ENCODE data around the gene CCL20. TPM values are rescaled to one million over a fixed set of nuclear protein-coding genes. Genes with fewer than 3 reads are reported as not detected.

The CCL20 gene
- total RNA-seq, 4 donors from 2014 or later = 2.0 to 4.2 TPM; not detected in 2

GRCh38 chr2:227861011-227861410 is 47.4 kb downstream of the CCL20 start:
- Histone ChIP-seq H3K27me3 (peaks cover 3% of the 10 kb centered on the region), H3K27ac (peak overlapping the region; percentile 16), H3K9me3 (no peaks in the 10 kb centered on the region), H3K4me3 (no peak overlapping the region), H3K4me1 (peaks cover 35% of the 10 kb centered on the region), H3K36me3 (no peaks in the 10 kb centered on the region)
- 29% methylated on average over 2 of the region's 2 CpGs for WGBS
- TF ChIP-seq, protein P1, sequence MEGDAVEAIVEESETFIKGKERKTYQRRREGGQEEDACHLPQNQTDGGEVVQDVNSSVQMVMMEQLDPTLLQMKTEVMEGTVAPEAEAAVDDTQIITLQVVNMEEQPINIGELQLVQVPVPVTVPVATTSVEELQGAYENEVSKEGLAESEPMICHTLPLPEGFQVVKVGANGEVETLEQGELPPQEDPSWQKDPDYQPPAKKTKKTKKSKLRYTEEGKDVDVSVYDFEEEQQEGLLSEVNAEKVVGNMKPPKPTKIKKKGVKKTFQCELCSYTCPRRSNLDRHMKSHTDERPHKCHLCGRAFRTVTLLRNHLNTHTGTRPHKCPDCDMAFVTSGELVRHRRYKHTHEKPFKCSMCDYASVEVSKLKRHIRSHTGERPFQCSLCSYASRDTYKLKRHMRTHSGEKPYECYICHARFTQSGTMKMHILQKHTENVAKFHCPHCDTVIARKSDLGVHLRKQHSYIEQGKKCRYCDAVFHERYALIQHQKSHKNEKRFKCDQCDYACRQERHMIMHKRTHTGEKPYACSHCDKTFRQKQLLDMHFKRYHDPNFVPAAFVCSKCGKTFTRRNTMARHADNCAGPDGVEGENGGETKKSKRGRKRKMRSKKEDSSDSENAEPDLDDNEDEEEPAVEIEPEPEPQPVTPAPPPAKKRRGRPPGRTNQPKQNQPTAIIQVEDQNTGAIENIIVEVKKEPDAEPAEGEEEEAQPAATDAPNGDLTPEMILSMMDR (IDR thresholded peaks at IDR 0.05) = no peak
- TF ChIP-seq POLR2A (IDR thresholded peaks at IDR 0.05) (no peak), EP300 (IDR thresholded peaks at IDR 0.05) (no peak), POLR2AphosphoS5 (IDR thresholded peaks at IDR 0.05) (no peak)
- DNase-seq (ENCODE audit: low spot score in 2 of 2) = no peak

- H3K27me3 ChIP-seq = peaks cover 3% of the 10 kb centered on the region
- peaks cover 35% of the 10 kb centered on the region for H3K4me1 ChIP-seq
- H3K9me3 ChIP-seq = no peaks in the 10 kb centered on the region
- DNase-seq (ENCODE audit: low spot score in 2 of 2) = no peak
- TF ChIP-seq POLR2A (IDR thresholded peaks at IDR 0.05) = no peak
- TF ChIP-seq EP300 (IDR thresholded peaks at IDR 0.05) = no peak
- no peak for TF ChIP-seq POLR2AphosphoS5 (IDR thresholded peaks at IDR 0.05)
- TF ChIP-seq, protein P1 (IDR thresholded peaks at IDR 0.05) = peak; percentile 21 to 47
- H3K36me3 ChIP-seq = no peaks in the 10 kb centered on the region
- H3K4me3 ChIP-seq = no peak overlapping the region
- no peak overlapping the region for H3K27ac ChIP-seq
- 56% methylated on average over 8 of the region's 8 CpGs for WGBS
These were observed 48.6 kb downstream of the CCL20 start for GRCh38 chr2:227862227-227862740.

DNA sequence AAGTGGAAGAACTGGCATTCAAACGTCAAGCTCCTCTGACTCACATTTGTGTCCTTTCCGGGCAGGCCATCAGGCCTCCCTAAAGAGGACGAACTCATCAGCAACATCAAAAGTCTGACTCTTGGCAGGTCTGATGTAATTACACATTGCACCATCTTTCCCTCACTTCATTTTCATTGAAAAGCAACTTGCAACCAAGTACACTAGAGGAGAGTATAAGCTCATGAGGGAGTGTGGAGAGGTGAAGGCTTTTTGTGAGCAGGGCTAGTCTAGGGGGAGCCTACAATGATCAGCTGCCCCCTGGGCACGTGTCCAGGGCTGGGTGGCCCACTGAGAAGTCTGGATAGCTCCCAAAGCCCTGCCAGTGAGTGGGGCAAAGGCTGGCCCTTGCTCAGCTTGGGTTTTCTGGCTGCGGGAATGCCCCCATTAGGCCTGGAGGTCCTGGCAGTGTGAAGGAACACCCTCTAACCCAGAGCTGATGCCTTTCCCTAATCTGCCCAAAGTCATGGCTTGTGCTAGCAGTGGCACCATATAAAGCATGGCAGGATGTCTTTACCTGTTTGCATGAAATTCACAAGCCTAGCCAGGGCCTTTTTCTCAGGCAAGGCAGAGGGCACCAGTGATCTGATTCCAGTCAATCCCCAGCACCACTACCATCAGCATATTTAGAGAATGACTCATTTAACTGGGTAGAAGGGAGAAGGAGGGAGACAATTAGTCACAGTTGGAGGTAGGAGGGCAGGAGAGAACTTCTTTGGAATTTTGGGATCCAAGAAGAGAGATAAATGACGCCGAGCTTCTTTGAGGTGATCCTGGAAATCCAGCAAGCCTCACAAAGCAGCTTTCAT is 49.3 kb downstream of the CCL20 start:
- Histone ChIP-seq H3K4me3 (no peak overlapping the region), H3K4me1 (peaks cover 35% of the 10 kb centered on the region), H3K9me3 (no peaks in the 10 kb centered on the region), H3K27ac (peak overlapping the region; percentile 77), H3K36me3 (no peaks in the 10 kb centered on the region), H3K27me3 (peaks cover 3% of the 10 kb centered on the region)
- 62% methylated on average over 7 of the region's 7 CpGs for WGBS
- DNase-seq (ENCODE audit: low spot score in 2 of 2) = no peak
- peak in 2 of 3 donors; percentile 15 to 53 for TF ChIP-seq POLR2AphosphoS5 (IDR thresholded peaks at IDR 0.05)
- no peak for TF ChIP-seq EP300 (IDR thresholded peaks at IDR 0.05)
- no peak for TF ChIP-seq POLR2A (IDR thresholded peaks at IDR 0.05)
- TF ChIP-seq, protein P1 (IDR thresholded peaks at IDR 0.05) = no peak

DNA sequence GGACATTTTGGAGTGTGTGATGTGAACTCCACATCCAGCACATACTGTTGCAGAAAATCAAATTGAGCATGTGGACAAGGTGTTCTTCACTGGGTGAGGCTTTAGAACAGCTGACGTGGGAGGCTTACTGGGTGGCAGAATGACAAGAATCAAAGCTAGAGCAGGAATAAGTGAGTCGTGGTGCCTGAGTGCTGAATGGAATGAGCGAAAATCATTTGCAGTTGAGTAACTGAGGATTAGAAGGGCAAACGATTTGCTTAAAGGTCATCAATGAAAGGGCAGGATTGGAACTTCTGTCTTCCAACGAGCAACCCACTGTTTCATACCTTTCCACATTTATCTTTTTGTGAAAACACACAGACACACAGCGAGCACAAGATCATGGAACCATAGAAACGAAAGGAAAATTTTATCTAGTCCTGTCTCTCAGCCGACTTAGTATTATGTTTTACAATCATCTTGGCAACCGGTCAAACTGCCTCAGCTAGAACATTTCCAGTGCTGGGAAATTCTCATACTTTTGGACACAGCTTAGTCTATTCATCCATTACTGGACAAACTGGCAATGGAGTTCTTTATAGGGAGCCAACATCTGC is 50.6 kb downstream of the CCL20 start:
- Histone ChIP-seq H3K4me1 (peaks cover 35% of the 10 kb centered on the region), H3K27ac (peak overlapping the region; percentile 67), H3K27me3 (no peaks in the 10 kb centered on the region), H3K4me3 (peak overlapping the region; percentile 17), H3K9me3 (no peaks in the 10 kb centered on the region), H3K36me3 (no peaks in the 10 kb centered on the region)
- WGBS = 45% methylated on average over 9 of the region's 9 CpGs
- peak in 1 of 3 donors; percentile 51 for TF ChIP-seq POLR2AphosphoS5 (IDR thresholded peaks at IDR 0.05)
- TF ChIP-seq, protein P1 (IDR thresholded peaks at IDR 0.05) = no peak
- TF ChIP-seq POLR2A (IDR thresholded peaks at IDR 0.05) = no peak
- no peak for TF ChIP-seq EP300 (IDR thresholded peaks at IDR 0.05)
- no peak for DNase-seq (ENCODE audit: low spot score in 2 of 2)

- no peaks in the 10 kb centered on the region for H3K36me3 ChIP-seq
- 63% methylated on average over 4 of the region's 4 CpGs for WGBS
- no peaks in the 10 kb centered on the region for H3K9me3 ChIP-seq
- peaks cover 31% of the 10 kb centered on the region for H3K4me1 ChIP-seq
- no peaks in the 10 kb centered on the region for H3K27me3 ChIP-seq
- no peak overlapping the region for H3K4me3 ChIP-seq
- no peak overlapping the region for H3K27ac ChIP-seq
- DNase-seq (ENCODE audit: low spot score in 2 of 2) = no peak
- TF ChIP-seq, protein P1 (IDR thresholded peaks at IDR 0.05) = no peak
- TF ChIP-seq EP300 (IDR thresholded peaks at IDR 0.05) = no peak
- TF ChIP-seq POLR2AphosphoS5 (IDR thresholded peaks at IDR 0.05) = no peak
- TF ChIP-seq POLR2A (IDR thresholded peaks at IDR 0.05) = no peak
These were observed 51.6 kb downstream of the CCL20 start for GRCh38 chr2:227865291-227865690.

All from suprapubic skin (tissue), 4 donors.